K562 (cell line): ENCODE measurements around the gene FIBP. TPM values are rescaled to one million over a fixed set of nuclear protein-coding genes. Genes with fewer than 3 reads are reported as not detected.

Source experiments
- CREB1 ChIP-seq, 2 experiments: sonication (generic) in 1 of 2; formaldehyde crosslinking in 1 of 2; IDR thresholded peaks; 2 replicates each; pipeline versions ENCODE4 v1.6.1 to v1.8.0; 2012 to 2022; ENCODE audit warnings: inconsistent platforms in 1 of 2, mild to moderate bottlenecking in 1 of 2, missing genetic modification reagents in 1 of 2, moderate library complexity in 1 of 2
- FOXK2 ChIP-seq, 2 experiments: fragments of 450-650 bp; IDR thresholded peaks in 1 of 2; conservative IDR thresholded peaks in 1 of 2; 2 replicates each; pipeline ENCODE4 v1.6.1; 2016; ENCODE audit warnings: low read depth in 2 of 2, mild to moderate bottlenecking in 1 of 2
- MED1 ChIP-seq: sonication (generic); formaldehyde crosslinking; IDR thresholded peaks from 2 replicates; pipeline ENCODE4 v1.8.1; 2023; ENCODE audit warnings: missing genetic modification reagents, borderline replicate concordance
- MYC ChIP-seq, 2 experiments: fragments of 250-450 bp in 1 of 2; sonication (Bioruptor Pico) in 1 of 2; IDR thresholded peaks; 2 replicates each; pipeline versions ENCODE4 v1.5.1 to v1.6.1; 2012 to 2021; ENCODE audit warnings: low read depth in 2 of 2, borderline replicate concordance in 1 of 2, improper control_type of control experiment in 1 of 2, low read length in 1 of 2, mild to moderate bottlenecking in 1 of 2, moderate library complexity in 1 of 2
- RBM25 ChIP-seq: fragments of 200-400 bp; formaldehyde crosslinking; IDR thresholded peaks from 2 replicates; pipeline ENCODE4 v1.6.1; 2018; ENCODE audit warnings: low read length, low read depth, moderate library complexity; ENCODE audit not compliant: severe bottlenecking
- SIN3A ChIP-seq, 2 experiments: fragments of 150-350 bp in 1 of 2; IDR thresholded peaks; 2 replicates each; pipeline ENCODE4 v1.6.1; 2011 to 2016; ENCODE audit warnings: borderline replicate concordance in 2 of 2, low read depth in 2 of 2, low read length in 2 of 2, mild to moderate bottlenecking in 2 of 2, moderate library complexity in 2 of 2; ENCODE audit not compliant: control insufficient read depth in 1 of 2
- TEAD4 ChIP-seq, 2 experiments: sonication (generic) in 1 of 2; formaldehyde crosslinking in 1 of 2; IDR thresholded peaks; 2 replicates each; pipeline versions ENCODE4 v1.6.1 to v1.8.0; 2012 to 2022; ENCODE audit warnings: borderline replicate concordance in 1 of 2, inconsistent platforms in 1 of 2, low read length in 1 of 2, mild to moderate bottlenecking in 1 of 2, missing genetic modification reagents in 1 of 2
- ZC3H8 ChIP-seq: fragments of 450-650 bp; IDR thresholded peaks from 2 replicates; pipeline ENCODE4 v1.6.1; 2017
- ZNF124 ChIP-seq: sonication (generic); formaldehyde crosslinking; IDR thresholded peaks from 2 replicates; pipeline ENCODE4 v1.8.1; 2022; ENCODE audit warnings: missing genetic modification reagents
- polyA plus RNA-seq, 8 experiments: library from polyadenylated mRNA; depleted of rRNA in 4 of 8; stranded (reverse) in 5 of 8; unstranded in 3 of 8; fragments of >200 nt; fragmentation: Nextera tagmentation in 2 of 8; fragmentation: Illumina TruSeq in 1 of 8; extraction: Ambion mirVana in 2 of 8; extraction: Trizol in 1 of 8; gene quantifications; 2 replicates each; pipeline versions ENCODE4 v1.2.1 to v1.2.3, GENCODE V29; 2011 to 2014; ENCODE audit warnings: inconsistent platforms in 1 of 8, missing spikeins in 1 of 8
- total RNA-seq, 7 experiments: library from RNA; depleted of rRNA in 6 of 7; stranded (reverse); fragments of >200 nt in 6 of 7; fragmentation: Illumina TruSeq in 2 of 7; extraction: Trizol in 2 of 7; gene quantifications; 2 replicates each; pipeline versions ENCODE4 v1.2.1 to v1.2.3, GENCODE V29; 2011 to 2021; ENCODE audit warnings: low replicate concordance in 1 of 7
- TF ChIP-seq, protein P1 (sequence below): fragments of 450-650 bp; IDR thresholded peaks from 2 replicates; pipeline ENCODE4 v1.6.1; 2017; ENCODE audit warnings: antibody characterized with exemption, mild to moderate bottlenecking
- TF ChIP-seq, protein P2 (sequence below): IDR thresholded peaks from 2 replicates; pipeline ENCODE4 v1.6.1; 2014; ENCODE audit warnings: antibody characterized with exemption
- TF ChIP-seq, protein P3 (sequence below): fragments of 450-650 bp; formaldehyde crosslinking; IDR thresholded peaks from 2 replicates; pipeline ENCODE4 v1.4.0; 2020; ENCODE audit warnings: mild to moderate bottlenecking, moderate library complexity
- TF ChIP-seq, protein P4 (sequence below): sonication (generic); IDR thresholded peaks from 2 replicates; pipeline ENCODE4 v1.6.1; 2016
- TF ChIP-seq, protein P5 (sequence below), 2 experiments: fragments of 450-650 bp in 1 of 2; sonication (generic) in 1 of 2; formaldehyde crosslinking in 1 of 2; IDR thresholded peaks in 1 of 2; conservative IDR thresholded peaks in 1 of 2; 2 replicates each; pipeline versions ENCODE4 v1.6.1 to v1.8.1; 2016 to 2023; ENCODE audit warnings: mild to moderate bottlenecking in 2 of 2, moderate library complexity in 2 of 2, inconsistent platforms in 1 of 2, missing genetic modification reagents in 1 of 2

The FIBP gene
- total and polyA plus RNA-seq, 9 of the 15 experiments (the other 6 are each of a cell fraction or from before 2014, with no cell fraction given): 41.2 to 79.2 (median 48.6) TPM

DNA sequence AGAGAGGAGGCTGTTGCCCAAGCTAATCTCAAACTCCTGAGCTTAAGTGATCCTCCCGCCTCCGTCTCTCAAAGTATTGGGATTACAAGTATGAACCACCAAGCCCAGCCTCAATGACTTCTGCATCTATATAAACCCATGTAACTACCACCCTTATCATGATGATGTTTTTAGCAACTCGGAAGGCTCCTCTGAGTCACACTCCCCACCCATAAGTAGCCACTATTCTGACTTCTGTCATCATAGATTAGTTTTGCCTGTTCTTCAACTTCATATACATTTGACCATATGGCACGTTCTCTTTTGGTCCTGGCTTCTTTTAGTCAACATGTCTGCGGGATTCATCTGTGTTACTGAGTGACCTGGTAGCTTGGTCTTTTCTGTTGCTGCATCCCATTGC, 18.3 kb upstream of the FIBP start (continued):
- TF ChIP-seq, protein P1, sequence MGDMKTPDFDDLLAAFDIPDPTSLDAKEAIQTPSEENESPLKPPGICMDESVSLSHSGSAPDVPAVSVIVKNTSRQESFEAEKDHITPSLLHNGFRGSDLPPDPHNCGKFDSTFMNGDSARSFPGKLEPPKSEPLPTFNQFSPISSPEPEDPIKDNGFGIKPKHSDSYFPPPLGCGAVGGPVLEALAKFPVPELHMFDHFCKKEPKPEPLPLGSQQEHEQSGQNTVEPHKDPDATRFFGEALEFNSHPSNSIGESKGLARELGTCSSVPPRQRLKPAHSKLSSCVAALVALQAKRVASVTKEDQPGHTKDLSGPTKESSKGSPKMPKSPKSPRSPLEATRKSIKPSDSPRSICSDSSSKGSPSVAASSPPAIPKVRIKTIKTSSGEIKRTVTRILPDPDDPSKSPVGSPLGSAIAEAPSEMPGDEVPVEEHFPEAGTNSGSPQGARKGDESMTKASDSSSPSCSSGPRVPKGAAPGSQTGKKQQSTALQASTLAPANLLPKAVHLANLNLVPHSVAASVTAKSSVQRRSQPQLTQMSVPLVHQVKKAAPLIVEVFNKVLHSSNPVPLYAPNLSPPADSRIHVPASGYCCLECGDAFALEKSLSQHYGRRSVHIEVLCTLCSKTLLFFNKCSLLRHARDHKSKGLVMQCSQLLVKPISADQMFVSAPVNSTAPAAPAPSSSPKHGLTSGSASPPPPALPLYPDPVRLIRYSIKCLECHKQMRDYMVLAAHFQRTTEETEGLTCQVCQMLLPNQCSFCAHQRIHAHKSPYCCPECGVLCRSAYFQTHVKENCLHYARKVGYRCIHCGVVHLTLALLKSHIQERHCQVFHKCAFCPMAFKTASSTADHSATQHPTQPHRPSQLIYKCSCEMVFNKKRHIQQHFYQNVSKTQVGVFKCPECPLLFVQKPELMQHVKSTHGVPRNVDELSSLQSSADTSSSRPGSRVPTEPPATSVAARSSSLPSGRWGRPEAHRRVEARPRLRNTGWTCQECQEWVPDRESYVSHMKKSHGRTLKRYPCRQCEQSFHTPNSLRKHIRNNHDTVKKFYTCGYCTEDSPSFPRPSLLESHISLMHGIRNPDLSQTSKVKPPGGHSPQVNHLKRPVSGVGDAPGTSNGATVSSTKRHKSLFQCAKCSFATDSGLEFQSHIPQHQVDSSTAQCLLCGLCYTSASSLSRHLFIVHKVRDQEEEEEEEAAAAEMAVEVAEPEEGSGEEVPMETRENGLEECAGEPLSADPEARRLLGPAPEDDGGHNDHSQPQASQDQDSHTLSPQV: 0 out of 2 replicates have a peak, but pooled peaks have one; percentile 41
- peak; percentile 40 to 46; a peak in 2 of 4 replicates for TF ChIP-seq FOXK2 (conservative IDR thresholded peaks at IDR 0.05 in 1 of 2, IDR thresholded peaks at IDR 0.05 in 1 of 2; ENCODE audit: low read depth in 2 of 2)
- TF ChIP-seq SIN3A (IDR thresholded peaks at IDR 0.05; ENCODE audit: borderline replicate concordance in 2 of 2, control insufficient read depth in 1 of 2, low read depth in 2 of 2, low read length in 2 of 2): no peak
- TF ChIP-seq, protein P2, sequence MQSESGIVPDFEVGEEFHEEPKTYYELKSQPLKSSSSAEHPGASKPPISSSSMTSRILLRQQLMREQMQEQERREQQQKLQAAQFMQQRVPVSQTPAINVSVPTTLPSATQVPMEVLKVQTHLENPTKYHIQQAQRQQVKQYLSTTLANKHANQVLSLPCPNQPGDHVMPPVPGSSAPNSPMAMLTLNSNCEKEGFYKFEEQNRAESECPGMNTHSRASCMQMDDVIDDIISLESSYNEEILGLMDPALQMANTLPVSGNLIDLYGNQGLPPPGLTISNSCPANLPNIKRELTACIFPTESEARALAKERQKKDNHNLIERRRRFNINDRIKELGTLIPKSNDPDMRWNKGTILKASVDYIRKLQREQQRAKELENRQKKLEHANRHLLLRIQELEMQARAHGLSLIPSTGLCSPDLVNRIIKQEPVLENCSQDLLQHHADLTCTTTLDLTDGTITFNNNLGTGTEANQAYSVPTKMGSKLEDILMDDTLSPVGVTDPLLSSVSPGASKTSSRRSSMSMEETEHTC: no peak
- no peak for TF ChIP-seq RBM25
- no peak for TF ChIP-seq ZNF124 (CRISPR knock-in tag)
- no peak for TF ChIP-seq ZC3H8
- TF ChIP-seq, protein P3, sequence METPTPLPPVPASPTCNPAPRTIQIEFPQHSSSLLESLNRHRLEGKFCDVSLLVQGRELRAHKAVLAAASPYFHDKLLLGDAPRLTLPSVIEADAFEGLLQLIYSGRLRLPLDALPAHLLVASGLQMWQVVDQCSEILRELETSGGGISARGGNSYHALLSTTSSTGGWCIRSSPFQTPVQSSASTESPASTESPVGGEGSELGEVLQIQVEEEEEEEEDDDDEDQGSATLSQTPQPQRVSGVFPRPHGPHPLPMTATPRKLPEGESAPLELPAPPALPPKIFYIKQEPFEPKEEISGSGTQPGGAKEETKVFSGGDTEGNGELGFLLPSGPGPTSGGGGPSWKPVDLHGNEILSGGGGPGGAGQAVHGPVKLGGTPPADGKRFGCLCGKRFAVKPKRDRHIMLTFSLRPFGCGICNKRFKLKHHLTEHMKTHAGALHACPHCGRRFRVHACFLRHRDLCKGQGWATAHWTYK (CRISPR knock-in tag): no peak
- TF ChIP-seq, protein P4, sequence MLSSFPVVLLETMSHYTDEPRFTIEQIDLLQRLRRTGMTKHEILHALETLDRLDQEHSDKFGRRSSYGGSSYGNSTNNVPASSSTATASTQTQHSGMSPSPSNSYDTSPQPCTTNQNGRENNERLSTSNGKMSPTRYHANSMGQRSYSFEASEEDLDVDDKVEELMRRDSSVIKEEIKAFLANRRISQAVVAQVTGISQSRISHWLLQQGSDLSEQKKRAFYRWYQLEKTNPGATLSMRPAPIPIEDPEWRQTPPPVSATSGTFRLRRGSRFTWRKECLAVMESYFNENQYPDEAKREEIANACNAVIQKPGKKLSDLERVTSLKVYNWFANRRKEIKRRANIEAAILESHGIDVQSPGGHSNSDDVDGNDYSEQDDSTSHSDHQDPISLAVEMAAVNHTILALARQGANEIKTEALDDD: peak; percentile 86
- no peak for TF ChIP-seq MED1
- no peak for TF ChIP-seq MYC (IDR thresholded peaks at IDR 0.05; ENCODE audit: low read depth, low read length)
- TF ChIP-seq MYC (CRISPR knock-in tag; IDR thresholded peaks at IDR 0.05; ENCODE audit: borderline replicate concordance, low read depth): no peak
- TF ChIP-seq, protein P5, sequence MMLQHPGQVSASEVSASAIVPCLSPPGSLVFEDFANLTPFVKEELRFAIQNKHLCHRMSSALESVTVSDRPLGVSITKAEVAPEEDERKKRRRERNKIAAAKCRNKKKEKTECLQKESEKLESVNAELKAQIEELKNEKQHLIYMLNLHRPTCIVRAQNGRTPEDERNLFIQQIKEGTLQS (IDR thresholded peaks at IDR 0.05): peak; percentile 84
- TF ChIP-seq, protein P5 (CRISPR knock-in tag; conservative IDR thresholded peaks at IDR 0.05): no peak
- peak; percentile 25; the same call in 1 of the 2 replicates for TF ChIP-seq CREB1 (IDR thresholded peaks at IDR 0.05)
- TF ChIP-seq CREB1 (CRISPR knock-in tag; IDR thresholded peaks at IDR 0.05): no peak
- peak; percentile 59 for TF ChIP-seq TEAD4 (IDR thresholded peaks at IDR 0.05; ENCODE audit: low read length)
- TF ChIP-seq TEAD4 (CRISPR knock-in tag; IDR thresholded peaks at IDR 0.05; ENCODE audit: borderline replicate concordance): no peak
